Measurements from ENCODE around the gene HK1.
"Not testable (repeated sequence)": the region's sequence is repeated elsewhere in the genome, so short reads cannot be mapped to it uniquely, and the experiment has no call there.

HK1 gene

DNA sequence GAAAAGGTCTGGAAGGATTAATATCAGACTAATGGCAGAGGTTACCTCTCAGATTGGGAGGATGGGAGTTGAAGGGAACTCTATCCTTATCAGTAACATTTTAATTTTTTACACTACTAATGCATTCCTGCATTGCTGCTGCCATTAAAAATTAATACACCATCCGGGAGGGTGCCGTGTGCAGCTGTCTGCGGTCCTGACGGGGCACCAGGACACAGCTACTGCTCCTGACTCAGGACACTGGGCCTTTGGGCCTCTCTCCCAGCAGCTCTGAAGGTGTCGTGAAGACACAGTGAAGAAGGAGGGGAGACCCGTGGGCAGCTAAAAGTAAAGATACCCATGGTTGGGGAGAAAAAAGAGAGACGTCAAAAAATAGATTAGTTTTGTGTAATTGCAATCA, 23.4 kb upstream of the HK1 start:
- no peak for DNase-seq (ENCODE audit: low read depth in 1 of 2, low spot score in 1 of 2)

DNA sequence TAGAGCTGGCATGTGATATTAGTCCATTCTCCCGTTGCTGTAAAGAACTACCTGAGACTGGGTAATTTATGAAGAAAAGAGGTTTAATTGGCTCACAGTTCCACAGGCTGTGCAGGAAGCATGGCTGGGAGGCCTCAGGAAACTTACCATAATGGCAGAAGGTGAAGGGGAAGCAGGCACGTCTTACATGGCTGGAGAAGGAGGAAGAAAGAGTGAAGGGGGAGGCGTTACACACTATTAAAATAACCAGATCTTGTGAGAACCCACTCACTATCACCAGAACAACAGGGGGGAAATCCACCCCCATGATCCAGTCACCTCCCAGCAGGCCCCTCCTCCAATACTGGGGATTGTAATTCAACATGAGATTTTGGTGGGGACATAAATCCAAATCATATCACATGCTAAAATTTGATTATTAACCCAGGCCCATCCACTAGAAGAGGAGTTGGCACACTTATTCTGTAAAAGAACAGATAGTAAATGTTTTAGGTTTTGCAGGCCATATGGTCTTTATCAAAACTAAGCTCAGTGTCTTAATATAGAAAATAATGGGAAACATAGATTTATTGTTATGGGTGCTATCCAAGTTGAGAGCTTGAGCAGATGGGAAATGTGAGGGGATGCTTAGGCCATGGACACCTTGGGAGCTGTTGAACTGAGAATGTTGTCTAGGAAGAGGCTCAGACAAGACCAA, 18.6 kb upstream of the HK1 start:
- DNase-seq (ENCODE audit: low read depth in 1 of 2, low spot score in 1 of 2): no peak

DNA sequence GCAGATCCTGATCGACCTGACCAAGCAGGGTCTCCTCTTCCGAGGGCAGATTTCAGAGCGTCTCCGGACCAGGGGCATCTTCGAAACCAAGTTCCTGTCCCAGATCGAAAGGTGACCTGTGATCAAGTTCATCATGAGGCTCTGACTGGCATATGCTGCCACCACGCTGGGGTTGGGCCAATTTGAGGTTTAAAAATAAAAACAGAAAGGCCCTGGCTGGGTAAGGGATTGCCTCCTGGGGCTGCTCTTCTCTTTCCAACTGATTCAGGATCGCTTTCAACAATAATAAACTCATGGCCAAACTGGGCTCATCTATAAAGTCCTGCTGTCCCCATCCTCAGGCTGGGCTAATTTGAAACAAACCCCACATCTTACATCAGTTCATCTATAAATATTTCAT, 17.1 kb upstream of the HK1 start:
- DNase-seq (ENCODE audit: low read depth in 1 of 2, low spot score in 1 of 2): no peak

DNA sequence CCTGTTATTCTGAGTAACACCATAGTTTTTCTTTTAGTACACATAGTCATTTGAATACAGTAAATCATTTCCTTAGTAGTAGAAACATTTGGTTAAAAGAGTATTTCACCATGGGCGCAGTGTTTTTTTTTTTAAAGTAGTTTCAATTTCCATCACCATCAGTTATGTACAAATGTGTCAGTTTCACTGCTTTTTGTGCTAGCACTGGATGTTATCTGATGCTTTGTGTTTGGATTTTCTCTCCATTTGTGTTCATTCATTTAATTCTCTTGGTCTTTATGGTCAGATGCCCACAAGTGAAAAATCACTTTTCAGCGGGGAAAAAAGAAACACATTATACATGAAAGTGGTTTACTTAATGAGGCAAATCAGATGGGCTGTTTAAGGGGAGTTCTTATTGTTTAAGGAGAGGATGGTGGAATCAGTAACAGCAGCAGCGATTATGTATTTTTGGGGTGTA, 16.0 kb upstream of the HK1 start:
- DNase-seq (ENCODE audit: low read depth in 1 of 2, low spot score in 1 of 2): no peak

DNA sequence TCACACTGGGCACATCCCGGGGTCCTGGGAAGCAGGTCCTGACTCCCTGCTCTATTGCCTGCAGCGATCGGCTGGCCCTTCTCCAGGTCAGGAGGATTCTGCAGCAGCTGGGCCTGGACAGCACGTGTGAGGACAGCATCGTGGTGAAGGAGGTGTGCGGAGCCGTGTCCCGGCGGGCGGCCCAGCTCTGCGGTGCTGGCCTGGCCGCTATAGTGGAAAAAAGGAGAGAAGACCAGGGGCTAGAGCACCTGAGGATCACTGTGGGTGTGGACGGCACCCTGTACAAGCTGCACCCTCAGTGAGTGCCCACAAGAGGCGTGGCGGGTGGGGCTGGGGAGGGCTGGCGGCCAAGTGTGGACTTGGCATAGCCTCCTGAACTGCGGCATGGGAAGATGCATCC, 12.8 kb upstream of the HK1 start:
- no peak for DNase-seq (ENCODE audit: low read depth in 1 of 2, low spot score in 1 of 2)

DNA sequence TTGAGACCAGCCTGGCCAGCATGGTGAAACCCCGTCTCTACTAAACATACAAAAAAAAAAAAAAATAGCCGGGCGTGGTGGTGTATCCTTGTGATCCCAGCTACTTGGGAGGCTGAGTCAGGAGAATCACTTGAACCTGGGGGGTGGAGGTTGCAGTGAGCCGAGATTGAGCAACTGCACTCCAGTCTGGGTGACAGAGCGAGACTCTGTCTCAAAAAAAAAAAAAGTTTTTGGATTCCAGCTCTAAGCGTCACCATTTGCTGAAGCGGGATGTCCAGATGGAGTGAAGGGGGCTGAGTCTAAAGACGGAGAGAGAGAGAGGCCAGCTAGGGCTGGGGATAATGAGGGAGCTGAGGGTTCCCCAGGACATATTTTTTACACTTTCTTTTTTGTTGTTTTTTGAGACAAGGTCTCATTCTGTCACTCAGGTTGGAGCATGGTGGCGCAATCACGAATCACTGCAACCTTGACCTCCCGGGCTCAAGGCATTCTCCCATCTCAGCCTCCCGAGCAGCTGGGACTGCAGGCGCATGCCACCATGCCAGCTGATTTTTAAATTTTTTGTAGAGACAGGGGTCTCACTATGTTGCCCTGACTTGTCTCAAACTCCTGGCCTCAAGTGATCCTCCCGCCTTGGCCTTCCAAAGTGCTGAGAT, 9.4 kb upstream of the HK1 start:
- no peak for DNase-seq (ENCODE audit: low read depth in 1 of 2, low spot score in 1 of 2)

DNA sequence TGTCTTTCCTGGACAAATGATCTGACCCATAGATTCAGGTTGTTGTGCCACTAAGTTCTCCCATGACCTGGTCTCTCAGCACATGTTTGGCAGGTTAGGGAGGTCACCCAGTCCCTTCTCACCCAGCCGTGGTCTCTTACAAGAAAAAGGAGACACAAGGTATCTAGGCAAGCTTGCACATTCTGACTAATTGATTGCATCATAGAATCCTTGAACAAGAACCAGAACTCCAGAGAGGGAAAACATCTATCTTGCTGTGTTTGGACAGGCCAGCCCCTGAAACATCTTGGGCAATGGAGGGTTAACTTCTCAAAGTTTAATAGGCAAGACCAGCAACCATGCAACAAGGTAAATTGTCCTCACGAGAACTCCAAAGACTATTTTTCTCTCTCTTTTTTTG, 8.5 kb upstream of the HK1 start:
- no peak for DNase-seq (ENCODE audit: low read depth in 1 of 2, low spot score in 1 of 2)

DNA sequence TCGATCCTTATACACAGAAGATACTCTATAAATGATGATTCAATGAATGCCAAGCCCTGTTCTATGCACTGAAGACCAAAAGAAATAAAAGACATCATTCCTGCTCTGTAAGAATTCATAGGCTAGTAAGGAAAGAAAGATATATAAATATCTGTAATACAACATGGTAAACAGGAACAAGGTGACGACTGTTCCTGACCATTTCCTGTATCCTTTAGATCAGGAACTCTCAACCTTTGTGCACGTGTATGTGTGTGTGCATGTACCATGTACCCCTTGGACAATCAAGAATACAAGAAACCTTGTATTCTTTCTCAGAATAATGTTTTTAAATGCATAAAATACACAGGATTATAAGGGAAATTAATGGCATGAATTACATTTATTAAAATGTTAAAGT, 7.3 kb upstream of the HK1 start:
- no peak for DNase-seq (ENCODE audit: low read depth in 1 of 2, low spot score in 1 of 2)

GRCh38 chr10:69272624-69273023, 5.7 kb upstream of the HK1 start:
- no peak for DNase-seq (ENCODE audit: low read depth in 1 of 2, low spot score in 1 of 2)

- DNase-seq (ENCODE audit: low read depth in 1 of 2, low spot score in 1 of 2): no peak
Measured at GRCh38 chr10:69275444-69275843, 2.9 kb upstream of the HK1 start.

DNA sequence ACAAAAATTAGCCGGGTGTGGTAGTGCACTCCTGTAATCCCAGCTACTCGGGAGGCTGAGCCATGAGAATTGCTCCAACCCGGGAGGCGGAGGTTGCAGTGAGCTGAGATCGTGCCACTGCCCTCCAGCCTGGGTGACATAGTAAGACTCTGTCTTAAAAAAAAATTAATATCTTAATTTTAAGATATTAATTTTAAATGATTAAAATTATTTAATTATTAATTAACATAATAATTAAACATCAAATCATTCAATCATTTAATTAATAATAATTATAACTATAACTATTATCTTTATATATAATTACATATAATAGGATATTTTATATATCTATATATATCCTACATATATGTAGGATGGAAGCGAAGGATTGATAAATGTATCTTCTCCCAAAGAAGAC, 1.8 kb upstream of the HK1 start:
- no peak for DNase-seq (ENCODE audit: low read depth in 1 of 2, low spot score in 1 of 2)

- DNase-seq (ENCODE audit: low read depth in 1 of 2, low spot score in 1 of 2): no peak
Measured at GRCh38 chr10:69279110-69279509, 814 bp downstream of the HK1 start.

- no peak for DNase-seq (ENCODE audit: low read depth in 1 of 2, low spot score in 1 of 2)
Measured at GRCh38 chr10:69281507-69282413, 3.5 kb downstream of the HK1 start.

GRCh38 chr10:69284402-69284801, 6.1 kb downstream of the HK1 start:
- not testable (repeated sequence) for DNase-seq (ENCODE audit: low read depth in 1 of 2, low spot score in 1 of 2)

DNA sequence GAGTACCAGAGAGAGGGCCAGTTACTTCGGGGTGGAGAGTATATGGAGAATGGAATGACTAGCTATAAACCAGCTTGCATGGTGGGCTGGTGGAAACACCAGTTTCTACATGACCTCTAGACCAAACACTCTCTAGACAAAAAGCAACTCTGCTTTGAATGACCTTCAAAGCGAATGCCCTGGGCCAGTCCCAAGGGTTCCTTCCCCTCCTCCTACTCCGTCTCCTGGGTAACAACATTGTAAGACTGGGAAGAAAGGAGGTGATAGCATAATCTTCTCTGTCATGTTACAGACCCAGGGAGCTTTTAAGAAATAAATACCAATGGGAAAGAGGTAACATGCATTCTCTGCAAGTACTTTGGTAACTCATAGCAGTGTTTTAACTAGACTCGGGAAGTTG, 7.4 kb downstream of the HK1 start:
- no peak for DNase-seq (ENCODE audit: low read depth in 1 of 2, low spot score in 1 of 2)

DNA sequence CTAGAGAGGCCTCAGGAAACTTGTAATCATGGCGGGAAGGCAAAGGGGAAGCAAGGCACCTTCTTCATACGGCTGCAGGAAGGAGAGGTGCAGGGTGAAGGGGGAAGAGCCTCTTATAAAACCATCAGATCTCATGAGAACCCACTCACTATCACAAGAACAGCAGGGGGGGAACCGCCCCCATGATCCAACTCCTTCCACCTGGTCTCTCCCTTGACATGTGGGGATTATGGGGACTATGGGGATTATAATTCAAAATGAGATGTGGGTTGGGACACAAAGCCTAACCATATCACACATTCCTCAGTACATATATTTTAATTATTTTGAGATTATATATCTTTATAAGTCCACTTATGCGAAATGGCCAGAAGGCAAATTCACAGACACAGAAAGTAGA, 8.9 kb downstream of the HK1 start:
- DNase-seq (ENCODE audit: low read depth in 1 of 2, low spot score in 1 of 2): no peak

DNA sequence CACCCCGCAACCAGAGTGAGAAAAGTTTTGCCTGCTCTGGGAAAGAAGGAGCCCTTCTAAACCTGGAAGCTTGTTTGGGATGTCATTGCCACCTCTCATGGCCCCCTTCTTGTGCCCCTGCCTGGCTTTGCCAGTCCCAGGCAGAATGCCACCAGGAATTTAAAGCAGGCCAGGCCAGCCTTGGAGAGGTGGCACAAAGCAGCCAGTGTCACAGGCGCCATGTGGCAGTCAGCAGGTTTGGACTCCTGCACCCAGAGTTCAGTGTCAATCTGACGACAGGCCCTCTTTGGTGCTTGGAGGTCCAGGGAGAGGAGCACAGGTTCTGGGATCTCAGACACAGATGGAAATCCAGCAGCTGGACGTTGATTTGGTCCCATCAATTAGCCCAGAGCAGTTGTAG, 12.7 kb downstream of the HK1 start:
- no peak for DNase-seq (ENCODE audit: low read depth in 1 of 2, low spot score in 1 of 2)

- DNase-seq (ENCODE audit: low read depth in 1 of 2, low spot score in 1 of 2): no peak
Measured at GRCh38 chr10:69292459-69292858, 14.2 kb downstream of the HK1 start.

GRCh38 chr10:69295027-69295636, 16.8 kb downstream of the HK1 start:
- no peak for DNase-seq (ENCODE audit: low read depth in 1 of 2, low spot score in 1 of 2)

DNA sequence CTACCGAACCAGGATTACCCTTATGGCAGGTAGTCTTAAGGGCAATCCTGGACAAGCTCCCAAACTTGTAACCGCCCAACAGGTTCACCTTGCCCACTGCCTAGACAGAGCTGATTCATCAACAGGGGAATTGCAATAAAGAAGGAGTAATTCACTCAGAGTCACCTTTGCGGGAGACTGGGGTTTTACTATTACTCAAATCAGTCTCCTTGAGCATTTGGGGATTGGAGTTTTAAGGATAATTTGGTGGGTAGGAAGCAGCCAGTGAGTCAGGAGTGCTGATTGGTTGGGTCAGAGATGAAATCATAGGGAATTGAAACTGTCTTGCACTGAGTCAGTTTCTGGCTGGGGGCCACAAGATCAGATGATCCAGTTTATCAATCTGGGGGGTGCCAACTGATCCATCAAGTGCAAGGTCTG, 25.3 kb downstream of the HK1 start:
- DNase-seq (ENCODE audit: low read depth in 1 of 2, low spot score in 1 of 2): no peak

DNA sequence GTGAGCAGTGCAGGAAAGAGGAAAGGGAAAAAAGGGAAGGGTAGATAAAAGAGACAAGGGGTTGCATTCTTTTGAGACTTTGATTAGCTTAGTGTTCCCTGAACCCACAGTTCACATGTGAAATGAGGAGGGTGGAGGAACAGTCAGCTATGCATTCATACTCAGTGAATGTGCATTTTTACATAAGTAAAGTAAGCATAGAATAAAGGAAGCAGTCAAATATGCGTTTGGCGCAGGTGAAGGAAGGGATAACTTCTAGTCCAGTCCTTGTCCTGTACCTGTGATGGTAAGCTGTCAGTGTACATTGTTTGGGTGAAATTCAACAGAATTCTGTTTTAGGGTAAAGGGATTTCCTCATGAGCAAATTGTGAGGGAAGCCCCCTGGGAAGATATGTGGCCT, 28.1 kb downstream of the HK1 start:
- no peak for DNase-seq (ENCODE audit: low read depth in 1 of 2, low spot score in 1 of 2)

GRCh38 chr10:69307434-69307833, 29.1 kb downstream of the HK1 start:
- DNase-seq (ENCODE audit: low read depth in 1 of 2, low spot score in 1 of 2): no peak
